ENCODE measurements around the gene MAP2.

Gene MAP2

DNA sequence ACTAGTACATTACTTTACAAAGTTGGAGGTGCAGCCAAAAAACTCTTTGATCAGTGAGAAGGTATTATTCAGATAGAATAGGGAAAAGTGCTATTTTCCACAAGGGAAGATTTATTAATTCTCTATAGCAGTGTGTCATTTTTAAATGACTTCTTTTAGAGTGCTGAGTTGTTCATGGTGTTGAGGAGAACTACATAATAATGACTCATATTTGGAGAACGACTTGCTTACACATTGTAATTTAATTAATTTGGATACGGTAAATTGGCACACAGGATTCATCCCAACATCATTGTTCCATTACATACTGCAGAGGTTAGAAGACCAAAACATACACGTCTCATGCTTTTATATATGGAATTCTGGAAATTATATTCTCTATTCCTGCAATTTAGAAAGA is 22.1 kb upstream of the MAP2 start:
- Mint-ChIP-seq H3K4me3 (no peak overlapping the region), H3K36me3 (ENCODE audit: low read depth) (no peaks in the 10 kb centered on the region), H3K4me1 (ENCODE audit: low read depth) (no peaks in the 10 kb centered on the region), H3K27me3 (no peaks in the 10 kb centered on the region), H3K27ac (no peak overlapping the region), H3K9me3 (no peaks in the 10 kb centered on the region)
- intact Hi-C loops (cut with micrococcal nuclease) = no loop called here

DNA sequence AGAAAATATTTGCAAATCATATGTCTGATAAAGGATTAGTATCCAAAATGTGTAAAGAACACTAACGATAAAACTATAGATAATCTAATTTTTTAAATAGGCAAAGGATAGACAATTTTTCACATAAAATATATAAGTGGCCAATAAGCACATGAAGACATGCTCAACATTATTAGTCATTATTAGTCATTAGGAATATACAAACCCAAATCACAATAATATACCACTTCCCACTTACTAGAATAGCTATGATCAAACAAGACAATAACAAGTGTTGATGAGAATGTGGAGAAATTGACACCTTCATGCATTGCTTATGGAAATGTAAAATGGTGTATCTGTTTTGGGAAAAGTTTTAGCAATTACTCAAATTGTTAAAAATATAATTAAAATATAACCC is 12.6 kb upstream of the MAP2 start:
- intact Hi-C loops (cut with micrococcal nuclease) = no loop called here
- Mint-ChIP-seq H3K4me3 (no peak overlapping the region), H3K4me1 (ENCODE audit: low read depth) (no peaks in the 10 kb centered on the region), H3K27ac (no peak overlapping the region), H3K27me3 (no peaks in the 10 kb centered on the region), H3K9me3 (no peaks in the 10 kb centered on the region), H3K36me3 (ENCODE audit: low read depth) (no peaks in the 10 kb centered on the region)

DNA sequence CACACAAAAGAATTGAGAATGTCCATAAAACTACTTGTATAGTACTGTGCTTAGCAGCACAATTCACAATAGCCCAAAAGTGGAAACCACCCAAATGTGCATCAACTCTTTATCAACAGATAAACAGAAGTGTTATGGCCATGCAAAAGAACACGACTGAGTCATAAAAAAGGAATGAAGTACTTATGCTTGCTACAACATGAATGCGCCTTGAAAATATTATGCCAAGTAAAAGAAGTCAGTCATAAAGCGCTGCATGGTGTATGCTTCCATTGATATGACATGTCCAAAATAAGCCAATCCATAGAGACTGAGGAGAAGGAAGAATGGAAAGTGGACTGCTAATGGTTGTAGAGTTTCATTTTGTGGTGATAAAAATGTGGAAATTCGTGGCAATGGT is 12.1 kb upstream of the MAP2 start:
- Mint-ChIP-seq H3K27me3 (no peaks in the 10 kb centered on the region), H3K27ac (no peak overlapping the region), H3K4me1 (ENCODE audit: low read depth) (no peaks in the 10 kb centered on the region), H3K9me3 (no peaks in the 10 kb centered on the region), H3K36me3 (ENCODE audit: low read depth) (no peaks in the 10 kb centered on the region), H3K4me3 (no peak overlapping the region)
- intact Hi-C loops (cut with micrococcal nuclease) = no loop called here

DNA sequence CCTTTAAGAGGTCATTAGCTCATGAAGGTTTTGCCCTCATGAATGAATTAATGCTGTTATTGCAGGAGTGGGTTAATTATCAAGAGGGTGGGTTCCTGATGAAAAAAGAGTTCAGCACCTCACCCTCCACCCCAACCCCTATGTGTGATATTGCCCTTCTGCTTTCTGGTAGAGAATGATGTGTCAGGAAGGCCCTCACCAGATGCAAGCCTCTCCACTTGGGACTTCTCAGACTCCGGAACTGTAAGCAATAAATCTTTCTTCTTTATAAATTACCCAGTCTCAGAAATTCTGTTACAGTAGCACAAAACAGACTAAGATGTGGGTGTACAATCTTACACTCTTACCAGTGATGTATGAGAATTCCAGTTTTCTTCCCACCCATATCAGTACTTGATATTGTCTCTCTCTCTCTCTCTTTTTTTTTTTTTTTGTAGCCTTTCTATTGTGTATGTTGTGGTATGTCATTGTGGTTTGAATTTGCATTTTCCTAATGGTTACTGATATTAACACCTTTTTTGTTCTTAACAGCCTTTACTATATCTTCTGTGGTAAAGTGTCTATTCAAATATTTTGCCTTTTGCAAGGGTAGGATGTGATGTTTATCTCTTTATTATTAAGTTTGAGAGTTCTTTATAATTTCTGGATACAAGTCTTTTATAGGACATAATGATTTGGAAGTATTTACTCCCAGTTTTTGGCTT is 10.4 kb upstream of the MAP2 start:
- Mint-ChIP-seq H3K4me1 (ENCODE audit: low read depth) (no peaks in the 10 kb centered on the region), H3K9me3 (no peaks in the 10 kb centered on the region), H3K4me3 (no peak overlapping the region), H3K27me3 (no peaks in the 10 kb centered on the region), H3K36me3 (ENCODE audit: low read depth) (no peaks in the 10 kb centered on the region), H3K27ac (no peak overlapping the region)
- intact Hi-C loops (cut with micrococcal nuclease) = no loop called here

DNA sequence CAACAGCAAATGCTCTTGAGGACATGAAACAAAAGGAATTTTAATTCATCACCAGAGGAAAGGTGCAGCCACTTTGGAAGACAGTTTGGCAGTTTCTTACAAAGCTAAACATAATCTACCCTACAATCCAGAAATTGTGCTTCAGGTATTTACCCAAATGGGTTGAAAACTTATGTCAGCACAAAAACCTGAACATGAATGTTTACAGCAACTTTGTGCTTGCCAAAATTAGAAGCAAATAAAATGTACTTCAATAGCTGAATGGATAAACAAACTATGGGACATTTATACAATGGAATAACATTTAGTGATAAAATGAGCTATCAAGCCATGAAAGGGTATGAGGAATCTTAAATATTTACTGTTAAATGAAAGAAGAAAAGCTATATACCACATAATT is 6.9 kb upstream of the MAP2 start:
- H3K4me3 Mint-ChIP-seq = no peak overlapping the region
- H3K9me3 Mint-ChIP-seq = no peaks in the 10 kb centered on the region

DNA sequence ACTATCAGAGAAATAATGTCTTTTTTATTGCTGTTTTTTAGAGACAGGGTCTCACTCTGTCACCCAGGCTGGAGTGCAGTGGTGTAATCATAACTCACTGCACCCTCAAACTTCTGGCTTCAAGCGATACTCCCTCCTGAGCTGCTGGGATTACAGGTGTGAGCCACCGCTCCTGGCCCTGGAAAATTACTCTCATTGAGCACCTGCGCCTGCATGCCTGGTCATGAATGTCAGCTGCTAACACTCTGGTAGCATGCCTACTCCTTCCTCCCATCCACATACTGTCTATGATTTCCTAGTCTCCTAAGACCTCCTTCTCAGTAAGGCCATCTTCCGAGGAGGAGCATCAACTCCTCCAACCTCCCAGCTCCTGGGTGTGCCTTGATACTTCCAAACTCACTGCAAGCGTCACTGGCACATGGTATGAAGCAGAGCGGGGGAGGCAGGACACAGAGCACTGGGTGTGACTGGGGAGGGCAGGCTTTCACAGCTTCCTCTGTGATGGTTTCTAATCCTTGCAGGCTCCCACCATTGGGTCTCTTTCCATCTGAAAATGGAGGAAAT is 1.6 kb upstream of the MAP2 start:
- Mint-ChIP-seq H3K4me1 (ENCODE audit: low read depth) (peaks cover 9% of the 10 kb centered on the region), H3K4me3 (no peak overlapping the region), H3K36me3 (ENCODE audit: low read depth) (no peaks in the 10 kb centered on the region), H3K9me3 (no peaks in the 10 kb centered on the region), H3K27ac (no peak overlapping the region), H3K27me3 (peaks cover 43% of the 10 kb centered on the region)
- intact Hi-C loops (cut with micrococcal nuclease) = no loop called here

More for the DNA sequence above, 6.9 kb upstream of the MAP2 start:
- H3K27me3 Mint-ChIP-seq = peaks cover 5% of the 10 kb centered on the region
- no peaks in the 10 kb centered on the region for H3K4me1 Mint-ChIP-seq (ENCODE audit: low read depth)
- H3K27ac Mint-ChIP-seq = no peak overlapping the region
- intact Hi-C loops (cut with micrococcal nuclease) = no loop called here
- H3K36me3 Mint-ChIP-seq (ENCODE audit: low read depth) = no peaks in the 10 kb centered on the region

DNA sequence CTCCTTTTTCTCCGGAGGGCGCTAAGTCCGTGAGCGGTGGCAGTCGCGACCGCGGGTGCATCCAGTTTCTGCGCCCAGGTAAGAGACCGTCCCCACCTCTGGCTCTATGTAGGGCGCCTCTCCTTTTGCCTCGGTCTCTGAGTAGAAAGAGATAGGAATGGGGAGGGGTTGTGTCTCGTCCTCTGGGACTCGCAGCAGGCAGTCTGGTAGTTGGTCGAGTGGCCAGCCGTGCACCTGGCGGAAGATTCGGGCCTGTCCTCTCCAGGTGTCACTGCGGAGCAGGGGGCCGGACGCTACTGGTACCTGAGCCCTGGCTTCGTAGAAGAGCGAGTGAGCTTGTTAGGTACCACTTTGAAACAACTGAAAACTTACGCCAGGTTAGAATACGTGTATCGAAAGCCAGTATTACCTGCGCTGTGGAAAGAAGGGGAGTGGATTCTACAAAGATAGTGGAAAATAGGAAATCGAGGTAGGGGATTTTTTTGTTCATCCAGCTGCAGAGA is 403 bp downstream of the MAP2 start:
- intact Hi-C loops (cut with micrococcal nuclease) = no loop called here
- H3K4me3 Mint-ChIP-seq = peak overlapping the region; percentile 60
- H3K27me3 Mint-ChIP-seq = peaks cover 45% of the 10 kb centered on the region
- H3K9me3 Mint-ChIP-seq = no peaks in the 10 kb centered on the region
- no peaks in the 10 kb centered on the region for H3K36me3 Mint-ChIP-seq (ENCODE audit: low read depth)
- peaks cover 9% of the 10 kb centered on the region for H3K4me1 Mint-ChIP-seq (ENCODE audit: low read depth)
- H3K27ac Mint-ChIP-seq = no peak overlapping the region

DNA sequence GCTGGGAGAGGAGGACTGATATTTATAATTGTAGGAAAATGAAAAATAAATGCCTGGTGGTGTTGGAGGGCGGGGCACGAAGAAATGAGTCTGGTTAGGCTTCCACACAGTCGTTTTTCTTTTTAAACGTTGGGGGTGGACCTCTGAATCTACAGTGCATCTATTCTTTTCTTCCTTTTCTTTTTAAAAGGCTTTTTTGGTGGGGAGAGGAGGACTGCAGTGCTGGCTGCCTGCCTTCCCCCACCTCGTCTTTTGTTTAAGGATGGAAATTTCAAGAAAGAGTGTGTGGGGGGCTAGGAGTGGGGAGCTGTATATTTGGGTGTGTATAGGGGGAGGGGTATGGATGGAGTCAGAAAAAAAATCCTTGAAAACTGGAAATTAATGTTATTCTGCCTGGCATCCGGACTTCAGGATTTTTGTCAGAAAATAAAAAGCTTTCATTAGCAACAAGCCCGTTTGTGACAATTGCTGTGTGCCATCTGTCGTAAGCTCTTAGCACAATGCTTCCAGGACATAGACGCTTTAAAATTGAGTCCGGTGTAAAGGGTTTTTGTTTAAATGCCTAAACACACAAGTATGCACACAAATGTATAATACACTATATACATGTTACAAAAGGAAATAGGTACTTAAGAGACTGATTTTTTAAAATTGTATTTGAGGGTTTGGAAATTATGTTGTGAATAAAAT is 1.1 kb downstream of the MAP2 start:
- no peaks in the 10 kb centered on the region for H3K36me3 Mint-ChIP-seq (ENCODE audit: low read depth)
- H3K9me3 Mint-ChIP-seq = no peaks in the 10 kb centered on the region
- H3K27me3 Mint-ChIP-seq = peaks cover 45% of the 10 kb centered on the region
- intact Hi-C loops (cut with micrococcal nuclease) = loop anchor here (5.0 kb wide), 2 partner anchors 132 to 152 kb away; no protein-coding TSS in a partner anchor
- no peak overlapping the region for H3K4me3 Mint-ChIP-seq
- H3K27ac Mint-ChIP-seq = no peak overlapping the region
- H3K4me1 Mint-ChIP-seq (ENCODE audit: low read depth) = peaks cover 9% of the 10 kb centered on the region

DNA sequence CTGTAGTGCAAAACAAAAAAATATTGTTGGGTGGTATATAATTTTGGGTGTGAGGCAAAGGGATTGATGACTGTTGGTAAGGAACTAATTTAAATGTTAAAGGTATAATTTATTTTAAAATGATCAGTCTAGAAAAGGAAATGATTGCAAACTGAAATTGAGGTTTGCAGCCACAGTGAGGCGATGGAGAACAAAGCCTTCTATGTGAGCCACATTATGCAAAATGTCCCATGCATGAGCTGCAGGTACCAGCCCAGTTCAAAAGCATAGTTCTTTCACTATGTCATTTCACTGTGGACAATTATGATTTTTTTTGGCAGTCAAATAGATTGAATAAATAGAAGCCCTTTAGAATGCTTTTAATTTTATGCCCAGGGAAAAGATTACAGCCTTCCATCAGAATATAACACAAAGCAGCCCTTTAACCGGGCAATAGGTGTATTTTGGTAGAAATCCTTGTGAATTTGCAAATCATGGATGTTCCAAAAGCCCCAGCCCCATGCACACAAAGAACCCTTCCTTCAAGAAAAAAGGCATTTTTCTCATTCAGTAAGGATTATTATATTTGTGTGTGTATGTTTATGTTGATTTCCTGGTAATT is 1.7 kb downstream of the MAP2 start:
- Mint-ChIP-seq H3K27me3 (peaks cover 45% of the 10 kb centered on the region), H3K27ac (no peak overlapping the region), H3K36me3 (ENCODE audit: low read depth) (no peaks in the 10 kb centered on the region), H3K4me3 (no peak overlapping the region), H3K4me1 (ENCODE audit: low read depth) (peaks cover 9% of the 10 kb centered on the region), H3K9me3 (no peaks in the 10 kb centered on the region)
- intact Hi-C loops (cut with micrococcal nuclease) = loop anchor here (5.0 kb wide), 2 partner anchors 132 to 152 kb away; no protein-coding TSS in a partner anchor

DNA sequence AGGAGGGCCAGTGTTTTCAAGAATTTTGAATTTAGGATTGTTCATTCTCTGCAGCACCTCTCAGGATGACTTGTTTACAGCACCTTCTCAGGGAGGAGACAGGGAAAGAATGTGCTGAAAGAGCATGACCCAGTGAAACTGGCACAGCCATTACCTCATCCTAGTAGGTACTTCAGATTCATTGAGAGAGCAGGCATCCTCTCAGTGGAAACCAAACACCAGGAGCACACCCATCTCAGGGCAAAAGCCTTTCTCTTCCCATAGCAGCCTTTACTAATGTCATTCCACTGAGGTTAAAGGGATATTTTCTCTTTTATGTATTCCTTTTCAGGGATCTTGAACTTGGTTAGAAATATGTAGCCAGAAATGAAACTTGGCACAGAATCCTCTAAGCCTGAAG is 2.6 kb downstream of the MAP2 start:
- Mint-ChIP-seq H3K4me3 (no peak overlapping the region), H3K36me3 (ENCODE audit: low read depth) (no peaks in the 10 kb centered on the region), H3K4me1 (ENCODE audit: low read depth) (peaks cover 9% of the 10 kb centered on the region), H3K27ac (no peak overlapping the region), H3K27me3 (peaks cover 43% of the 10 kb centered on the region), H3K9me3 (no peaks in the 10 kb centered on the region)
- intact Hi-C loops (cut with micrococcal nuclease) = loop anchor here (5.0 kb wide), 2 partner anchors 131 to 151 kb away; no protein-coding TSS in a partner anchor

DNA sequence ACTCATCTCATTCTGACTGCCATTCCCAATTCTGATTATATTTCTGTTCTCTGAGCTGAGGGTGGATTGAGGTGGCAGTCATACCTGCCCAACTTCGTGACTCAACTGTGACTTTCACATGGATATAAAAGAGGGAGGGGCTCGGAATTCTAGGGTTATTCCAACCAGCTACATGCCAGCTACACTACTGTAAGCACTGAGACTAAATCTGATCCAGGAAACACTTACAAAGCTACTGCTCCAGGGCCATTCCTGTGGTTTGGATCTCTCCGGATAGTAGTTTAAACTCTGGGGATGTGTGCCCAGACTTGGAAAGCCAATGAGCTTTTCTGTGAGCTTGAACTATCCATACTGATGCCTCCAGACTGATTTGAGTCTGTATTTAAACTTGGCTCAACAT is 7.9 kb downstream of the MAP2 start:
- no peaks in the 10 kb centered on the region for H3K9me3 Mint-ChIP-seq
- H3K36me3 Mint-ChIP-seq (ENCODE audit: low read depth) = no peaks in the 10 kb centered on the region
- H3K27me3 Mint-ChIP-seq = peaks cover 3% of the 10 kb centered on the region
- H3K4me1 Mint-ChIP-seq (ENCODE audit: low read depth) = no peaks in the 10 kb centered on the region
- intact Hi-C loops (cut with micrococcal nuclease) = no loop called here
- H3K27ac Mint-ChIP-seq = no peak overlapping the region
- no peak overlapping the region for H3K4me3 Mint-ChIP-seq

DNA sequence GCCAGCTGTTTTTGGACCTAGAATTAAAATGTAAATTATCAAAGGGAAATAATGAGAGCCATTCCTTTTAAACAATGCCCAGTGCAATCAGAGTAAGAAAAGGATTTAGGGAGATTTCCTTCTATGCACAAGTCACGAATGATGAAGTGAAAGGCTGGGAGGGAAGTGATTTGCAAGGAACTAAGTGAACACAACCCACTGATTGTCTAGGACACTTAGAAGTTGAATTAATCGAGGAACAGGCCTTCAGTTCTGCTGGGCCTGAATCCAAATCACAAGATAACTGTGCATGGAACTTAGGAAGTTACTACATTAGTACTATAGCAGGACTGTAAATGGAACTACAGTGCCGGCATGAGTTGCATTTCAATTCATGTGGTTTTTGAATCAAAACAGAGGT is 17.7 kb downstream of the MAP2 start:
- no peaks in the 10 kb centered on the region for H3K4me1 Mint-ChIP-seq (ENCODE audit: low read depth)
- no peak overlapping the region for H3K27ac Mint-ChIP-seq
- no peaks in the 10 kb centered on the region for H3K27me3 Mint-ChIP-seq
- no peak overlapping the region for H3K4me3 Mint-ChIP-seq
- intact Hi-C loops (cut with micrococcal nuclease) = no loop called here
- H3K9me3 Mint-ChIP-seq = no peaks in the 10 kb centered on the region
- H3K36me3 Mint-ChIP-seq (ENCODE audit: low read depth) = no peaks in the 10 kb centered on the region

DNA sequence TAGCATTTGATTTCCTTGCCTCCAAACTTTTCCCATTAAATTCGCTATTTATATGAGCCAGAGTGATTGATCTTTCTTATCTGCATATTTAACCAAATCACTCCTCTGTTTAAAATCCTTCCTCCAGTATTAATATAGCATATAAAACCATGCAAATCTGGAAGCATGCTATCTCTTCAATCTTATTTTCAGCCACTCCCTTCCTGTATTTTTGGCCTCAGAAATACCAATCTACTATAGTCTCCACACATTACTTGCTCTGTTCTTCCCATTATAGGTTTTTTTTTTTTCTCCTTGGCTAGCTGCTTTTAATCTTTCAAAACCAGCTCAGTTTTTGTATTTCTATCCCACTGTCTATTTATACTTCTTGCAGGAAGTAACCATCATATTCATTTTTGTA is 19.1 kb downstream of the MAP2 start:
- H3K4me1 Mint-ChIP-seq (ENCODE audit: low read depth) = no peaks in the 10 kb centered on the region
- no peak overlapping the region for H3K4me3 Mint-ChIP-seq
- H3K27me3 Mint-ChIP-seq = no peaks in the 10 kb centered on the region
- H3K36me3 Mint-ChIP-seq (ENCODE audit: low read depth) = no peaks in the 10 kb centered on the region
- H3K9me3 Mint-ChIP-seq = no peaks in the 10 kb centered on the region
- intact Hi-C loops (cut with micrococcal nuclease) = no loop called here
- no peak overlapping the region for H3K27ac Mint-ChIP-seq

DNA sequence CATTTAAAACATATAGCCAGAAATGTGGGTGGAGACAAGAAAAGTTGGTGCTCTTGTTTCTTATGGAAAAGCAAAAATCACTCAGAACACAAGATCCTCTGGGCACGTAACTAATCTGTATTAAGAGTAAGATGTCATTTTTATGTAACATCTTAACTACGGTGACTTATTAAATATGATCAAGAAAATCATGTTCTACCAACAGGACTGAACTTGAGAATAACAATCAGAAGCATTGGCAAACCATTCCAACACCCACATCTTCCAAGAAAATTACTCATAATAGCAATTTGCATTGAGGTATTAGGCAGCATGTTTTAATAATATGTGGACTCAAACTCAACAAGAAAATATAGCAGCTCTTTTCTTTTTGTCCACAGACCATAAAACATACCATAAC is 21.6 kb downstream of the MAP2 start:
- Mint-ChIP-seq H3K9me3 (no peaks in the 10 kb centered on the region), H3K4me3 (no peak overlapping the region), H3K27ac (no peak overlapping the region), H3K36me3 (ENCODE audit: low read depth) (no peaks in the 10 kb centered on the region), H3K27me3 (no peaks in the 10 kb centered on the region), H3K4me1 (ENCODE audit: low read depth) (no peaks in the 10 kb centered on the region)
- intact Hi-C loops (cut with micrococcal nuclease) = no loop called here

Data from dendritic cell treated with granulocyte-macrophage colony-stimulating factor and Interleukin-4, amounts not matched to agents 40 ng/mL and 50 ng/mL, for 4 days (primary cell).